Type B pancreatic cell (in vitro differentiated cells): ENCODE results near the gene SNCB. TPM values are rescaled to one million over a fixed set of nuclear protein-coding genes. Genes with fewer than 3 reads are reported as not detected.

Source experiments
- DNase-seq: peaks from one replicate; pipeline ENCODE4 v3.0.0; 2021; ENCODE audit warnings: mixed read lengths; ENCODE audit not compliant: unreplicated experiment; ENCODE audit errors: extremely low spot score
- H3K27ac Mint-ChIP-seq: 2 replicates; pipeline ENCODE4 v1.8.0; 2021; ENCODE audit warnings: mild to moderate bottlenecking, mixed read lengths
- H3K27me3 Mint-ChIP-seq: 2 replicates; pipeline ENCODE4 v1.8.0; 2021; ENCODE audit warnings: mixed read lengths
- H3K36me3 Mint-ChIP-seq: 2 replicates; pipeline ENCODE4 v1.8.0; 2021; ENCODE audit warnings: mixed read lengths
- H3K4me1 Mint-ChIP-seq: one replicate; pipeline ENCODE4 v1.8.0; 2021; ENCODE audit warnings: mixed read lengths; ENCODE audit not compliant: unreplicated experiment
- H3K4me3 Mint-ChIP-seq: 2 replicates; pipeline ENCODE4 v1.8.0; 2021; ENCODE audit warnings: mild to moderate bottlenecking, mixed read lengths
- H3K9me3 Mint-ChIP-seq: 2 replicates; pipeline ENCODE4 v1.8.0; 2021; ENCODE audit warnings: mixed read lengths
- CTCF ChIP-seq: fragments of 200-600 bp; sonication (generic); conservative IDR thresholded peaks from 2 replicates; pipeline ENCODE4 v1.5.0; 2021; ENCODE audit warnings: antibody characterized with exemption, mild to moderate bottlenecking
- total RNA-seq: library from RNA; stranded (reverse); gene quantifications from 2 replicates; pipeline ENCODE4 v1.2.1, GENCODE V29; 2021; ENCODE audit warnings: low replicate concordance

Gene SNCB
- total RNA-seq, 1 donor from 2014 or later: 0.97 TPM

- no peak overlapping the region for H3K27ac Mint-ChIP-seq
- peaks cover 15% of the 10 kb centered on the region for H3K4me1 Mint-ChIP-seq
- DNase-seq: no peak
- H3K4me3 Mint-ChIP-seq: no peak overlapping the region
- no peak for TF ChIP-seq CTCF
- peaks cover 13% of the 10 kb centered on the region for H3K27me3 Mint-ChIP-seq
- H3K36me3 Mint-ChIP-seq: no peaks in the 10 kb centered on the region
- H3K9me3 Mint-ChIP-seq: no peaks in the 10 kb centered on the region
These were observed 29.6 kb upstream of the SNCB start for GRCh38 chr5:176659860-176660461.

- Mint-ChIP-seq H3K36me3 (no peaks in the 10 kb centered on the region), H3K27ac (peak overlapping the region; percentile 50), H3K9me3 (no peaks in the 10 kb centered on the region), H3K27me3 (peaks cover 13% of the 10 kb centered on the region), H3K4me3 (no peak overlapping the region), H3K4me1 (peaks cover 15% of the 10 kb centered on the region)
- DNase-seq: no peak
- TF ChIP-seq CTCF: no peak
These were observed 29.1 kb upstream of the SNCB start for GRCh38 chr5:176659512-176659839.

- DNase-seq: no peak
- peaks cover 8% of the 10 kb centered on the region for H3K27me3 Mint-ChIP-seq
- no peak for TF ChIP-seq CTCF
- H3K27ac Mint-ChIP-seq: peak overlapping the region; percentile 50
- H3K9me3 Mint-ChIP-seq: no peaks in the 10 kb centered on the region
- H3K4me3 Mint-ChIP-seq: peak overlapping the region; percentile 13
- H3K4me1 Mint-ChIP-seq: peaks cover 10% of the 10 kb centered on the region
- no peaks in the 10 kb centered on the region for H3K36me3 Mint-ChIP-seq
These were observed 28.6 kb upstream of the SNCB start for GRCh38 chr5:176658817-176659511.

- peaks cover 3% of the 10 kb centered on the region for H3K27me3 Mint-ChIP-seq
- peaks cover 9% of the 10 kb centered on the region for H3K4me1 Mint-ChIP-seq
- H3K9me3 Mint-ChIP-seq: no peaks in the 10 kb centered on the region
- no peak for DNase-seq
- H3K36me3 Mint-ChIP-seq: peaks cover 5% of the 10 kb centered on the region
- H3K27ac Mint-ChIP-seq: peak overlapping the region; percentile 16
- H3K4me3 Mint-ChIP-seq: no peak overlapping the region
- TF ChIP-seq CTCF: peak; percentile 90
These were observed 27.8 kb upstream of the SNCB start for GRCh38 chr5:176658007-176658599.

- H3K27me3 Mint-ChIP-seq: peaks cover under 1% of the 10 kb centered on the region
- DNase-seq: no peak
- TF ChIP-seq CTCF: no peak
- no peaks in the 10 kb centered on the region for H3K9me3 Mint-ChIP-seq
- H3K4me3 Mint-ChIP-seq: no peak overlapping the region
- peaks cover 9% of the 10 kb centered on the region for H3K4me1 Mint-ChIP-seq
- no peak overlapping the region for H3K27ac Mint-ChIP-seq
- H3K36me3 Mint-ChIP-seq: peaks cover 5% of the 10 kb centered on the region
These were observed 26.2 kb upstream of the SNCB start for GRCh38 chr5:176656467-176656990.
